GM19240 (cell line): ENCODE data around the gene SSH2.

ENCODE experiments used
- DNase-seq: peaks from one replicate; pipeline ENCODE4 v3.0.0; 2011; ENCODE audit warnings: low spot score; ENCODE audit not compliant: insufficient read length

The SSH2 gene

DNA sequence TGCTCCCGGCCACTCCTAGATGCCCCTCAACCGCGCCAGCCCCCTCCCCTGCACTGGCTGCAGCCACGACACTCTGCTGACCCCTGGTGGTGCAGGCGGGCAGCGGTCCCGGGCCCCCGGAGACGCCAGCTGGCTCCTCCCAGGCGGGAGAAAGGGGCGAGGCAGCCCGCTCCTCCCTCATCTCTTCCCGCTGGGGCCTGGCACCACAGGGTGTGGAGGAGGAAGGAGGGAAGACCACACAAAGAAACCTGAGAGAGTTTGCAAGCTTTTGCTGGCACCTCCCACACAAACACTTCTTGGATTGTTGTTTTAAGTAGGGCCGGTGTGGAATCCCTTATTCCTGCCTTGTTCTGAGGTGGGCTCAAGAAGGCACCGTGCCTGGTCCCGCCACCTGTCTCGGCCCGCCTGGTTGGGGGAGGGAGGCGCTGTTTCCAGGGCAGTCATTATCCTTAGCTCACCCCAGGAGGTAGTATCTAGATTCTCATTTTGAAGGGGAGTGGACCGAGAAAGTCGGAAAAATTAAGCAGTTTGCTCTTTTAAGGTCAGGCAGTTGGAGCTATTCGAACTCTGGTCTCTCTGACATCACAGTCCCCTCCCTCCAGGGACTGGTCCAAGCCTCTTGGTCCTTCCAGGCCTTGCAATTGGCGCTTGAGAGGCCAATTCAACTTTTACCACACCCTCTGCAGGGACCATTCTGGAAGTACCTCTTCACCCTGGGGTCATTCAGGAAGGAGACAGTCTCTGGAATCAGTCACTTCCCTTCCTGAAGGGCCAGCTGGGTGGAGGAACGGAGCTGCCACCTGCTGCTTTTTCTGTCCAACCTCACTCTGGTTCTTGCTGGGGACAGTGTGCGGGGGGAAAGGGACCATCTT is 338.1 kb downstream of the SSH2 start:
- DNase-seq = peak; percentile 90

DNA sequence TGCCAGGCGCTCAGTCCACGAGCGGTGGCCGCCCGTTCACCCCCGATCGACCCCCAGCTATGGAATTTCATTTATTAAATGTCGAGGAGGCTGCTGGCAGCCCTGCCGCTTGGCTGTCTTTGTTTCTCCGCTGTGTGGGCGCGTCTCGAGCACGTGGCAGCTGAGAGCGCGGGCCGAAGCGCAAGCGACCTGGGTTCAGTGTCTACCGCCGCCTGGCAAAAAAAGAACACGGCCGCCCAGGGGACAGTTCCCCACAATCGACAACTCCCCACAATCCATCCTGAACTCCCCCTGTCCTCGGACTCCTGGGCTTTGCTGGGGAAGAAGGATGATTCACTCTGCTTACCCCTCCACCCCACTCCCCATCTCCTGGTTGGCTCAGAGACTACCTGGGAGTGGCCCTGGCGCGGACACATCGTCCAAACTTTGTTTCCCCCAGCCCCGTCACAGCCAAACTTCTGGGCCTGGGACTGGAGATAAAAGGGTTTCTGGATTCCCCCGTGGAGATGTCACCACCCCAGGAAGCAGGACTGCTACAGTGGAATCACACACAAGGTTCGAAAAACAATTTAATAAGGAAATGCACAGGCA is 338.8 kb downstream of the SSH2 start:
- no peak for DNase-seq

DNA sequence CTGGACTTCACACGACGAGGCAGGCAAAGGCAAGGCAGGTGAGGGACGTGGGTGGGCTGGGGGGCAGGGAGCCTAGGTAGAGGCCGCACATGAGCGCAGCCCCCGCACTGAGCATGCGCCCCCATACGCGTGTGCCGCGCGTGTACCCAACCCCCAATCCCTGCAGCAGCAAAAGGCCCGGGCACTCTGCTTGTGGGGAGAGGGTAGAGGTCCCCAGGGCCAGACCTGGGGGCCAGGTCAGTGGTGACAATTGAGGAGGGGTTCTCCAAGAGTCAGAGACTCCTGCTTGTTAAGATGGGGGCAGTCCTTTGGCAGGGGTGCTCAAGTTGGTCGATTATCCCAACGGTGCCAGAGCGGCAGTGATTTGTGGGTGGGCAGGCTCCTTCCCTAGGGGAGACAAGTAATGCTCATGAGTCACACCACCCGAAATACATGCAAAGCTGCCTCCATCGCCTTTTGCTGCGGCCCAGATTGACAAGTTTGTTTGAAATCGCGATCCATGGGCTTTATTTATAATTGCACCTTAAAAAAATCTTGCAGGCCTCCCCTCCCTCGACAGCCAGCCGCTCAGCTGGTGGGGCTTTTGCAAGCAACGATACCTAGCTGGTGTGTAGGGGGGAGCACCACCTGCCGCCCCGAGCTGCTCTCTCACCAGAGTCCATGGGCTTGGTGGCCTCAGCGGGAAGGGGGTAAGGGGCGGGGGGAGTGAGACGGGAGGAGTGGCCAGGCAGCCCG is 339.4 kb downstream of the SSH2 start:
- DNase-seq = no peak

DNA sequence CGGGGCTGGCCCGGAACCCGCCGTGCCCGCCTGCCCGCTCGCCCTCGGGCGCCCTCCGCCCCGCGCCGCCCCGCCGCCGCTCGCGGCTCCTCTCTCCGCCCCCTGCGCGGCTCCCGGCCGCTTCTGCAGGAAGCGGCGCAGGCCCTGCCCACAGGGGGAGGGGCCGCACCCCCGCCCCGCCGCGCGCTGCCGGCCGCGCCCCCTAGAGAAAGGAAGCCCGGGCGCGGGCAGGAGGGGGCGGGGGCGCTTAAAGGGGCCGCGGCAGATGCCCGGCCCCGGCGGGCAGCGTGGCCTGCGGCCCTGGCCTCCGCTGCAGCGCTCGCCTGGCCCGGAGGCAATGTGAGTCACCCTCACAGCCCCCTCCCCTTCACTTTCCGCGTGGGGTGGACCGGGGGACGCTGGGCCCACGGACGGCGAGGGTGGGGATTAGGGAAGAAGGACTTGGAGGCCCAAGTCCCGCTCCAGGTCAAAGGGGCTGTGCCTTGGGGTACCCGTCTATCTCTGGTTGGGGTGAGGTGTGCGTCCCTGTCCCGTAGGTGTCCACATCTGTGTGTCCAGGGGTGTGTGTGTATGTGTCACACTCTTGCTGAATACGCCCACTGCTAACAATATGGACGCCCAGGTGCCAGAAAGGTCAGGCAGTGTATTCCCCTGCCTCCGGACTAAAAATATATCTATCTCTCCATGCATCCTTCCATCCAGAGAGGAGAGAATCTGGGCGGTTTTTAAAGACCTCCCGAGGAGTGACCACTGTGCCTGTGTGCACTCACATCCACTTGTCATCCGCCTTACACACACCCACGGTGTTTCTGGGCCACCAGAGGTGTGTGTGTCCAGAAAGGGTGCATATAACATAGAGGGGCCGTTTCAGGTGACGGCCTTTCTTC is 340.3 kb downstream of the SSH2 start, which contains the start of gene GIT1:
Gene GIT1 (minus strand): TSS at position 125 of the 887 bp plus-strand sequence. CDS start 270 bp downstream, outside the sequence.
- peak; percentile 98 for DNase-seq

DNA sequence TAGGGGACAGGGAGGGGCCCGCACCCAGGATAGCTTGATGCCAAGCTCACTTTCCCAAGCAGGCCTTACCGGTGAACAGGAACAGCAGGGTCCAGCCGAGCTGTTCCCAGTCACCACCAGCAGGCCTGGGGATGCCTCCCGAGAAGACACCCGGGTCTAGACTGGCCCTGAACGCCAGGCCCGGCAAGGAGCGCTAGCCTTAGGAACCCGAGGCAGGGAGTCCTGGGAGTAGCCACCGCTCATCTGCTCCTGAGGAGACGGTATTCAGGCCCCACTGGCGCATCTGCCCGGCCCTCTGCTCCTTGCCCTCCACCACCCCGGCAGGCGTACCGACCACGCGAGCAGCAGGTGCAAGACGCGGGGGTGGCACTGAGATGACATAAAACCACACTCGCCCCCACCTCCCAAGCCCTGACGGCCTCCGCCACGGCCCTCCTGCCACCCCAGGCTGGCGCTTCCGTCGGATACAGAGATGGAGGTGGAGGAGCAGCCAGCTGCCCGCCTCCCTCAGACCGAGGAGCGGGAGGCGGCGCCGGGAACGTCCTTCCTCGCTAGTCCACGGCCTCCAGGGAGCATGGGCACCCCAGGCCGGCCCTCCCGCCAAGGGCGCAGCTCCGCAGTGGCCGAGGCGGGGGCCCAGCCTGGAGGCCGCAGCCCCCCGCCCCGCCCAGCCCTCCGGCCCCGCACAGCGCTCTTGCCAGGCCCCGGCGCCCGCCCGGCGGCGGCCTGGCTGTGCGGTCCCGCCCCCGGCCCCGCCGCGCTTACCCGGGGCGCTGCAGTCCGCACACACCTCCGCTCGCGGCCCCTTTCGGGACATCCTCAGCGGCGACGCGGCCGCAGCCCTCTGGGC is 341.2 kb downstream of the SSH2 start:
- DNase-seq = no peak

DNA sequence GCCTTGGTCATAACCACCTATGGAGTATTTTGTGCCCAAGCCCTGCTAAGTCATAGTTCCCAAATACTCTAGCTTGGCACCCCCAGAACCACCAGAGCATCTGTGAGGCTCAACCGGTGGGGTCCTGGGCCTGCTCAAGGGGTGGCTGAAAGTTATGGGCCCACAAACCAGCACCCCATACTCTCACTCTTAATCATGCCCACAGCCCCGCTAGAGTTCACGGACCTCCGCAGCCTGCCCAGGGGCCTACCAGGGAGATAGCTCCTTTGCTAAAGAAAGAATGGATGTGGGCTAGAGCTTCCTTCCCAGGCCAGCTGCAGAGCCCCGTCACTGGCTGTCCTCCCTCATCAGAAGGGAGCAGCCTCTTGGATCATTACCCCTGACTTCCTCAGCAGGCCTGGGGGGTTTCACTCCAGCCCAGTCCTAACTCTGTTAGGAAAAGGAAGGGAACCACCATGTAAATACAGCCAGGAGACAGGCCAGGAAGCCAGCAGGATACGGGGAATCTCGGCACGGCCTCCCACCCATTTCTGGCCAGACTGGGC is 341.9 kb downstream of the SSH2 start:
- DNase-seq = no peak

DNA sequence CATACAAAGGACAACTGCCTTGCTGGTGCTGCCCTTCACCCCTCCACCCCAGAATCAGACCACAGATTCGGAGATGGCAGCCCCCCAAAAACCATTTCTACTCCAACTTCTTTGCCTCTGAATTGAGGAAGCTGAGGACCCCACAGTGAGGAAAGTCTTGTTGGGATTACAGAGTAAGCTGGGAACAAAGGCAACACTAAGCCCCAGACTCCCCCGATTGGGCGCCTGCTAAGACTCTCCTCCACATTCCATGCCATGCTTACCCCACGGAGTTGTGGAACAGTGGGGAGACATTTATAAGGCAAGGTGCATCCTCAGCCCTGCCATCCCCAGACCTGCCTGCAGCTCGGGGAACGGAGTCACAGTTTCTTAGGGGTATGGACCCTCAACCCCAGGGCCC is 342.4 kb downstream of the SSH2 start:
- DNase-seq = no peak

DNA sequence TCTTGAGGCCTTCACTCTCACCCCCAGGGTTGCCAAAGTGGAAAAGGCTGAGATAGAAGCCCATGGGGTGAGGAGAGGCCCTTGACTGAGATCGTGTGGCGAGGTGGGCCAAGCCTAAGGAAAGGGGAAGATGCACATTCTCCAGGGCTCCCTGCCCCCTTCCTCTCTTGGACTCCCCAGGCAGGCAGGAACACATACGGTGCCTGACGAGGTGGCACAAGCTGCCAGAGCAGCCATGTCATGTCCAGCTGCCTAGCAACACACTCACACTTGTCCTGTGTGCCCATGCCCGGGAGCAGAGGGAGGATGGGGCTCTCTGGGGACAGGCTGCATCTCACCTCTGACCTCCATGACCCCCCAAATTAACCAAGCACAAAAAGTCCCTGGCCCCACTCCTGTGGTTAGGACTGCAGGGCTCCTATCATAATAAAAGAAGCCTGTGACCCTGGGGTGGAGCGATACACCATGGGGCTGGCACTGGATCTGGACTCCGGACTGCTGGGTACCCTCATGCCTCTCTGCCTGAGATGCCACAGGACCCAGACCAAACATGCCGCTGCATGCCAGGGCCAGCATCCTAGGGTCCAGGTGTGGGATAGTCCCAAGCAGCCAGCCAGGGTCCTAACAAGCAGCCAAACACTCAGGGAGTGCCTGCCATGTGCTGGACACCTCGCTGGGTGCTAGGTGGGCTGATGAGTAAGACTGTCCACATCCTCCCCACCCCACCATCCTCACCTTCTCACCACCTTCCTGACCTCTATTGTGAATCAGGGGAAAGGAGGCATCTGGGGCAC is 343.2 kb downstream of the SSH2 start:
- DNase-seq = no peak

DNA sequence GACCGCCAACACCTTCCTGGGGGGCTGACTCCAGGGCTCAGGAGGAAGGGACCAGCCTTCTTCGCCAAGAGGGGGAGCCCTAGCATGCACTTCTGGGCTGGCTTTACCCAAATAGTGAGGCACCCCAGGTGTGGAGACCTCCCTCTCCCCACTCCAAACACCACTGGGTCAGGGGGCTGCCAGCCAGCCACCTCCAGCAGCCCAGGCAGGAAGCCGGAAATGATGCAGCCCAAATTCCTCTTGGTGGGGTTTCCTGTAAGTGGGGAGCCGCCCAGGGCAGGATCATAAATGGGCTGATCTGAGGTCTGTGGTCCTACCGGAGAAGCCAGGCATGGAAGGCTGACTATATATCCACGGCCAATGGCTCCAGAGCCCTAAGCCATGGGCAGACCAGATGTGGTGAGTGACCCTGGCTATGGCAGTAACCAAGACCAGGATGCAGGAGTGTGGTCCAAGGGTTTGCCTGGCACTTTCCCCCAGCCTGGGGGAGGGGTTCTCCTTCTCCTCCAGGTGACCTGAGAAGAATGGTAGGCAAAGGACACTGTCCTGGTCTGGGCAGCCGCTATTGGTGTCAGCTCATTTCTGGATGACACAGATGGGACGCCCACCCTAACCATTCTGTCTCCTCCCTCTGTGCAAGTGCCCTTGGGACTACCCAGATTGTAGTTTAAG is 344.8 kb downstream of the SSH2 start:
- no peak for DNase-seq

DNA sequence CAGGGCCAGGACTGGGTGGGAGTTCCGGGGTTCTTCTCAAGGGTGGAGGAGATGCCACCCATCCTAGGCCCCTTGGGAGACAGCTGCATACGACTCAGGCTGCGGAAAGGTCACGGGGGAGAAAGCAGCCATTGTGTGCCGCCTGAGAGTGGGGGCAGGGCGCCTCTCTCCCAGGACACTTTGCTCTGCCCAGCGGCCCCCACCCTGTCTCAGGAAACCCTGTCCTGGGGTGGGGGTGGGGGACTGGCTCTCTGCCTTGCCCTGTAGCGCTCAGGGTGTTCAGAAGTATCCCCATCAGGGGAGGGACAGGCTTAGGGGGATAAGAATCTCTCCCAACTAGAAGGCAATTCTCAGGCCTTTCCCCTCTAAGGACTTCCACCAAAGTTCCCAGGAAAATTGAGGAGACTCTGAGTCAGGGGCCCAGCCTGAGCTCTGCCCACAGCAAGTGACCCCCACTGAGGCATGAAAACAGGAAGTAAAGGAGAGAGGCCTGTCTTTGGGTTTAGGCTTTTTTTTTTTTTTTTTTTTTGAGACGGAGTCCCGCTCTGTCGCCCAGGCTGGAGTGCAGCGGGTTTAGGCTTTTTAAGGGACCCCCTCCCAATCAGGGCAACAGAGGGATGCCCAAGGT is 345.5 kb downstream of the SSH2 start:
- DNase-seq = no peak

DNA sequence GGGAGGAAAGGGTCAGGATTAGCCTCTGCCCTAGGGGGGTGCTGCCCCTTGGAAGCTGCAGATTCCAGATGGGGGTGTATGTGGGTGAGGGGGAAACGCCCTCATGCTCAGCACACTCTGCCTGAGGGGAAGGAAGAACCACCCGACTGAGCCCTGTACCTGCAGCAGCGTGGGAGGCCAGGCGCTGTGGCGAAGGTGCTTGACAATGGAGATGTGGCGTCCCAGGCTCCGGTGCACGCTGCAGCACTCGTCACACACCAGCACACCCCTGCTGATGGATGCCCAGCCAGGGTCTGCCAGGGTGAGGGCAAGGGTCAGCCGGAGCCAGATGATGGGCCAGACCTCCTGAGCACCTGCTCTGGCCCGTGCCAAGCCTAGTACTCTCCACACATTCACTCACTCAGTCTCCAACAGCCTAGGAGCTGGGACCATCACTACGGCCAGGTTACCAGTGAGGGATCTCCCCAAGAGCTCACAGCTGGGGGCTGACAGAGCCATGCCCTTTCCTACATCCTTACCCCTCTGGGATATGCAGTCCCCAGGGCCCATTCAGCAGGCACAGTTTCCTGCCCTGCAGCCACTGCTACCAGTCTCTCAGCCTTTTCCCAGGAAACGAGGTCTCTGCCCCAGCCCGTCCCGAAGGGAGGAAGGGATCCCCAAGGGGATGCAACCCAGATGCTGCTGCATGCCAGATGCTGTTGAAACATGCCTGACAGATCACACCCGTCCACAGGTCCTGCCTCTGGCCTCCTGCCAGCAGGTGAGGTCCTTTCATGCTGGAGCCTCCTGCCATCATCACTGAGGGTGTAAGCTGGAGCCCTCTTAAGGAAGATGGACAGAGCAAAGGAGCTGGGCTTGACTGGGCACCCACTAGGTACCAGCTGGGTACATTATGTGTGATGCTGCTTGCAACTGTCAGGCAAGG is 346.4 kb downstream of the SSH2 start:
- no peak for DNase-seq

DNA sequence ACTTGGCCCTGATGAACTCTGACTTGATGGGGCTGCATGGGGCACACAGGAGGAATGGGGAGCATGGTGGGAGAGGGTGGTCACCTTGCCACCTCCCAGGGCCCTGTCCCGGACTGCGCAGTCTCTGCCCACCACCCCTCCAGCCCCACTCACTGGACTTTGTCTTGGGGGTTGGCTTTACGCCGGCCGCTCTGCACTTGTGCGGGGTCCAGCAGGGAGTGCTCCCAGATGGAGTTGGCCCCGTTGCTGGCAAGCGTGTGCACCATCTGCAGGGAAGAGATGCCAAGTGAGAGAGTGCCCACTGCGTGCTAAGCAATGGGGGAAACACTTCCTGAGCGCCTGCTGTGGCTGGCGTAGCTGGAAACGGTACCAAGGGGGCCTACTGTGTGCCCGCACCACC is 347.3 kb downstream of the SSH2 start:
- no peak for DNase-seq

DNA sequence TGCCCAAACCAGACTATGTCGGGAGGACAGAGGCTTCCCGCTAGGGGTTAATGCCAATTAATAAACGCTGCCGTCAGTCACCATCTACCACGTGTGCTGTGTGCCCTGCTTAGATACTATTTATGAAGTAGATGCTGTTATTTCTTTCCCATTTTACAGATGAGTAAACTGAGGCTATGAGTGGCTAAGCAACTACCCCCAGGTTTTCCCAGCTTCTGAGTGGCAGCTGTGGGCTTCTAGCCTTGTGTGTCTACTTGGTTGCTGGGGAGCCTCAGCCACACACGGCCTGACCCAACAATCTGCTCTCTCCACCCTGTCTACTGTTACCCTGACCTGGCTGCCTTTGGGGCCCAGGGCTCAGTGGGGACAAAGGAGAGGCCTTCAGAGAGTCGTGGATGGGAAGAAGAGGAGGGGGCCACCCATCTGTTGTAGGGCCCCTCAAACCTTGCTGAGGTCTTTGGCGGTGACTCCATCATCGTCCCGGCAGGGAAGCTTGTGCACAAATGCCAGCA is 347.7 kb downstream of the SSH2 start:
- DNase-seq = no peak

DNA sequence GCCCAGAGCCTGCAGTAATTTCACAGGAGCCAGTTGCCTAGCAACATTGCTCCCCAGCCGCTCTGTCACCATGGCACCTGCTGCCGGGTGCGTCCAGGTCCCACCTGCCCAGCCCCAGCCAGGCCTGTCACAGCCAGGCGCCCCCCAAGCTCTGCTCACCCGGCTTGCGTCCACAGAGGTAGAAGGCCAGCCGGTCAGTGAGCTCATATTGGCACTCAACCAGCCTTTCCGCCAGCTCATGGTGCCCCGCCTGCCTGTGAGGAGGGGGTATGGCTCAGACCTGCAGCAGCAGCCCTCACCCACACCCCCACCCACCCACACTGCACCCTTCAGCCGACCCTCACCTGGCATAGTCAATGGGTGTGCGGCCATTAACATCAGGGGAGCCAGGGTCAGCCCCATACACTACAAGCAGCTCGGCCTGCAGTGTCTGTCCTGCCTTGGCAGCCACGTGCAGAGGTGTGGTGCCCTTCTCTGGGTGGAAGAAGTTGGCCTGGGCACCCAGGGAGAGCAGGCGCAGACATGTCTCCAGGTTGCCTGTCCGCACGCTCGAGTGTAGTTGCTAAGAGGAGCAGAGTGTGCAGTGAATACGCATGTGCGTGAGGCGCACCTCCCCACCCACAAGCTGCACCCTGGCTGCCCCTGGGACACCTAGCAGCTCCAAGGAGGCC is 348.3 kb downstream of the SSH2 start:
- DNase-seq = no peak

DNA sequence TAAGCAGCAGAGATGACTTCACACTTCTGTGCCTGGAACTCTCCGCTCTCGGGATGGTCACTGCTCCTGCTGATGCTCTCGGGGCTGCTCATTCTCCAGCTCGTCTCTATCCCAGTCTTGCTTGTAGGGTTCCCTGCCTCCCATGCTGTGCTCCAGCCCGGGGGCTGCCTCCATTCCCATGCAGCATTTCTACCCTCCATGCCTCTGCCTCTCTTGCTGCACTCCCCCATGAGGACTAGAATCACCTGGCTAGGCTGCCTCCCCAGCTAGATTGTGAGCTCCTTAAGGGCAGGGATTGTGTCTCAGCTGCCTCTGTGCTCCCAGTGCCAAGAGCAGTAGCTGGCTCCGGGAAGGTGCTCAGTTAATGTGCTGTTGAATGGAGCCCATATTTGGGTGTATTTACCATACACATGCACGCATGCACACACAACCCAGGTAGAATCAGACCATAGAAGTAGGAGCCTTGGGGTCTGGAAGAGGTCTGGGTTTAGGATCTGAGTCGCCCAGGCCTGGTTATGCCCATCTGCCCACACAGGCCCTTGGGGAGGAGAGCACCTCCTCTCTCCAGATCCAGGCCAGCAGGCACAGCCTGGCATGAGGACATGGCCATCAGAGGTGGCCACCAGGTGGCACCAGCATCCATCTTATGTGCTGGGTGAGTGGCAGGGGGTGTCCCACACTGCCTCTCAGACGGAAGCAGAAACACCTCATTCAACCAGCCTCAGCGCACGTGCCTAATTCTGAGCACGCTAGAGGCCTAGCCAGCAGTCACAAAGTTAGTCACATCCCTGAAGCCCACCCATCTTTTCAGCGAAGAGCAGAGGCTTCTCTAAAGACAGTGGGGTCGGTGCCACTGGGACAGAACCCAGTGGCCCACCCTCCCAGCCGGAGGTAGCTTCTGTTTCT is 349.9 kb downstream of the SSH2 start:
- peak; percentile 97 for DNase-seq
